Activated CD8-positive, alpha-beta memory T cell treated with anti-CD3 and anti-CD28 coated beads, Interleukin-2, amount 50 U/mL, for 1 hour (primary cell): ENCODE measurements around the gene EPHB3.

Experiments
- DNase-seq: peaks from one replicate; pipeline ENCODE4 v3.0.0-alpha.2; 2020; ENCODE audit errors: extremely low read depth

The EPHB3 gene

DNA sequence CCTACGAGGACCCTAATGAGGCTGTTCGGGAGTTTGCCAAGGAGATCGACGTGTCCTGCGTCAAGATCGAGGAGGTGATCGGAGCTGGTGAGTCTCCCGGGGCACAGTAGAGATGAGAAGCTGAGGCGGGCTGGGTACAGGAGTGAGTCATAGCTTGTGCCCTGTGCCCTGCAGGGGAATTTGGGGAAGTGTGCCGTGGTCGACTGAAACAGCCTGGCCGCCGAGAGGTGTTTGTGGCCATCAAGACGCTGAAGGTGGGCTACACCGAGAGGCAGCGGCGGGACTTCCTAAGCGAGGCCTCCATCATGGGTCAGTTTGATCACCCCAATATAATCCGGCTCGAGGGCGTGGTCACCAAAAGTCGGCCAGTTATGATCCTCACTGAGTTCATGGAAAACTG lies 17.9 kb downstream of the EPHB3 start:
- DNase-seq: no peak

DNA sequence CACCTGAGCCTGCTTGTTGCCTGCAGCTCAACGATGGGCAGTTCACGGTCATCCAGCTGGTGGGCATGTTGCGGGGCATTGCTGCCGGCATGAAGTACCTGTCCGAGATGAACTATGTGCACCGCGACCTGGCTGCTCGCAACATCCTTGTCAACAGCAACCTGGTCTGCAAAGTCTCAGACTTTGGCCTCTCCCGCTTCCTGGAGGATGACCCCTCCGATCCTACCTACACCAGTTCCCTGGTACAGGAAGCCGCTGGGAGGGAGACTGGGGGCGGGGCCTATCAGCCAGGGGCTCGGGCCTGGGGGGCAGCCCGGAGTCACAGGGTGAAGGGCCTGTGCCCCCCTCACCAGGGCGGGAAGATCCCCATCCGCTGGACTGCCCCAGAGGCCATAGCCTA lies 18.8 kb downstream of the EPHB3 start:
- DNase-seq: no peak

DNA sequence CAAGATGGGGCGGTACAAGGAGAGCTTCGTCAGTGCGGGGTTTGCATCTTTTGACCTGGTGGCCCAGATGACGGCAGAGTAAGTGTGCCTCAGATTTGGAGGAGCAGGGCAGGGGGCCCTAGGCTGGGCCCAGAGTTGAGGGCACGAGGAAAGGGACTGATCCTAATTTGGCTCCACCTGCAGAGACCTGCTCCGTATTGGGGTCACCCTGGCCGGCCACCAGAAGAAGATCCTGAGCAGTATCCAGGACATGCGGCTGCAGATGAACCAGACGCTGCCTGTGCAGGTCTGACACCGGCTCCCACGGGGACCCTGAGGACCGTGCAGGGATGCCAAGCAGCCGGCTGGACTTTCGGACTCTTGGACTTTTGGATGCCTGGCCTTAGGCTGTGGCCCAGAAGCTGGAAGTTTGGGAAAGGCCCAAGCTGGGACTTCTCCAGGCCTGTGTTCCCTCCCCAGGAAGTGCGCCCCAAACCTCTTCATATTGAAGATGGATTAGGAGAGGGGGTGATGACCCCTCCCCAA lies 19.8 kb downstream of the EPHB3 start:
- no peak for DNase-seq

DNA sequence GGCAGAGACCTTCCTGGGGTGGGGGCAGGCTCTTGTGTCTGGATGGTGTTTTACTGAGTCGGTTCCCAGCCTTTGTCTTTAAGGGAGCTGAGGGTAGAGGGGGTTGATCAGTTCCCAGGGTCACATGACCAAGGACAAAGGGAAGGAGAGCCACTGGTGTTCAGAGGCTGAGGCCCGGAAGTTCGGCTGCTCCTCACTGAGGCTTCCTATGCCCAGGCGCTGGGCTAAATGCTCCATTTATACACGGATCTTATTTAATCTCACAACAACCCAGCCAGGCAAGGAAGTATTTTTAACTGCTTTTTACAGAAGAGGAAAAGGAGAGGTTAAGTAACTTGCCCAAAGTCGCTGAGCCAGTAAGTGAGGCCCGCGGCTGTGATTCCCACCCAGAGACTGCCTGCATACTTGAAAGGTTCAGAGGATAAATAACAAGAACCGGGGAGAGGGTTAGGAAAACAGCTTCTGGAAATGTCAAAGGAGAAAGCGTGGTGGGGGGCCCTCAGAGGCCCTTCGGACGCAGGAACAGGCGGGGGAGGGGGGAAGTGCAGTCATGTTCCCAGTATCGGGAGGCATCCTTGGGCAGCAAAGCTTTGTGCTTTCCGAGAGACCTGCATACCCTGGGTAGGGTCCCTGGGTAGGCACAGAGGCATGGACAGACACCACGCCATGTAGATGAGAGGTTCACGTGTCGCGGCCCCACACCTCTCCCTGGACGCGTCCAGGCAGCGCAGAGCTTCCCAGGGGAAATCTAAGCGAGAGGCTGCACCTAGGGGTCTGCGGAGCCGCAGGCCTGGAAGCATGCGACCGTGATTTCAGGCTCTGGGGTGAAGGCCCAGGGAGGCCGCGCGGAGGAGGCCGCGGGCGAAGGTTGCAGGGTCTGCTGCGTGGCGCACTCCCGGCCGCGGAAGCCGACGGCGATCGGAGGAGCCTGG lies 21.3 kb downstream of the EPHB3 start:
- DNase-seq: no peak

DNA sequence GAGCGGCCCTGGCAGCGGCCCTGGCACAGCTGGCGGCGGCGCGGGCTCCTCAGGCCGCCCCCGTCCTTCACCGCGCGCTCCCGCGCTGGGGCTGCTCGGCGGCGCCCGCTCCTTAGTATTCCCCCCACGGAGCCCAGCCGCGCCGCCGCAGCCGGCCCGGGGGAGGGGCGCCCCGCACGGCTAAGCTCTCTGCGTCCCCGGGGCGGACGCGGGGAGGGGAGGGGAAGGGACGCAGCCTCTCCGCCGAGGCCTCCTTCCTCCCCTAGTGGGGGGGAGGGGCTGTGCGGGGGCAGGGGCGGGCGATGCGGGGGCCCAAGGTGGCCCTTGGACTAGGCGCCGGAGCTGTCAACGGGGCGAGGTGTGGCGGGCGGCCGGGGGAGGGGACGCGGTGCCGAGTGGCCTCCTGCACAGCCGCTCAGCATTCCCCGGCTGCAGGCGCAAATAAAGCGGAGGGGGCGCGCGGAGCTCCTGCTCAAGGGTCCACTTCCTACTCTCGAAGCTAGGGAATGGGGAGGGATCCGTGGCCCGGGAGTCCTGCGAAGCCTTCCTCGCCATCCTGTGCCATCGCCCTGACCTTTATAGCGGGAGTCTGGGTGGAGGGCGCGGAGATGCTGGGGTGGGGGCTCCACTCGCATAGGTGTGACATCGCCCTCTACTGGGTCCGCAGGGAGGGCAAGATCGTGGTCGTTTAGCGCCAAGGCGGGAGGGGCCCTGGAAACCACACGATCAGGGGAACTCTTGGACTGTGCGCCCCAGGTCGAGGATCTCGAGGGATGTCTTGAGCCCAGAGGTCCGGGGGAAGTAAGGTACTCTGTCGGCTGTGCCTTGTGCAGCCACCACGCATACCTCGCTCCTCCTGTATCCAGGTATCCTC lies 22.2 kb downstream of the EPHB3 start:
- DNase-seq: no peak

DNA sequence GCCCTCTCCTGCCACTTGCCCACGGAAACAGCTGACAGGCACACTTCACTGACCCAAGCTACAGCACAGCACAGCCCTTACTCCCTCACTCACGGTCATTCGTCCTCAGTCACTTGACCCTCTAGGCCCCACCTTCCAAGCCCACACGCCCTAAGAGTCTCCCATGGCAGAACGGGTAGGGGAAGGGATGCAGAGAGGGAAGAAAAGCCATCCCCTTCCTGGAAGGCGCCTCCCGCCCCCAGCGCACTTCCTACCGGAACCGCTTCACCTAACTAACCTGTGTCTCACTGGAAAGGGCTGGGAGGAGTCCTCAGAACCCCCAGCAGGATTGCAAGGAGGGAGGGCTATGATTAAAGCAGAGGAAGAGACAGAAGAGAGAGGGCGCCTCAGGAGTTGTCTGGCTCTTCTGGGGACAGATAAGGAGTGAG lies 22.9 kb downstream of the EPHB3 start:
- DNase-seq: no peak

DNA sequence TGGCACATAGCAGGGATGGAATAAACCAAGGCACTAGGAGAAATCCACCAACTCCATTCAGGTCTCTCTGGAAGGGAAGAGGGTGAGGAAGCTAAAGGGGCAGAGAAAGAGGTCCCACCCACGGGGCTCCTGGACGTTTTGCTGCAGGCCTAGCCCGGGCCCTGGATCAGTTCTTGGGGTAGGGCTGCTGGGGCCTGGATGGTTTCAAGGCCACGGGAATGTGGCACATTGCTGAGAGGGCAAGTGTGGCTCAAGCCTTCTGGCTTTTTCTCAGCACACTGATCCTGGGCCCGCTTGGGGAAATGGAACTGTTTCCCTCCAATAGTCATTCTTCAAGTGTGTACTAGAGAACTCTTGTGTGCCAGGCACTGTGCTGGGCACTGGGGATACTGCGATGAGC lies 24.0 kb downstream of the EPHB3 start:
- no peak for DNase-seq

DNA sequence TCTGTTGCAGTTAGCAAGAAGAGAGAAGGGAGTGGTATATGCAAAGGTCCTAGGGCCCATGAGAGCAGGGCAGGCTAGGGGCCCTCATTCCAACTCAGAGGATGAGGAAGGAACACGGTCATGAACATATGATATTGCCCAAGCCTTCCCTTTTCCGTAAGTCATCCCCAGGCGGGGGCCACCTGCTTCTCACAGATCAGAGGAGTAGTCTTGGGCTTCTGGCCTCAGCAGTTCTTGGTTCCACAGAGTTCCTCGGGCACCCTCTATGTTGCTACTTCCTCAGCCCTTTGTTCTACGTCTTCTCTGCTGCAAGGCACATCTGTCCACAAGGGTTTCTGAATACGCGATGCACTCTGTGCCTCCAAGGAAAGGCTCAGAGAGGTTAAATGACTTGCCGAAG lies 25.3 kb downstream of the EPHB3 start:
- no peak for DNase-seq

DNA sequence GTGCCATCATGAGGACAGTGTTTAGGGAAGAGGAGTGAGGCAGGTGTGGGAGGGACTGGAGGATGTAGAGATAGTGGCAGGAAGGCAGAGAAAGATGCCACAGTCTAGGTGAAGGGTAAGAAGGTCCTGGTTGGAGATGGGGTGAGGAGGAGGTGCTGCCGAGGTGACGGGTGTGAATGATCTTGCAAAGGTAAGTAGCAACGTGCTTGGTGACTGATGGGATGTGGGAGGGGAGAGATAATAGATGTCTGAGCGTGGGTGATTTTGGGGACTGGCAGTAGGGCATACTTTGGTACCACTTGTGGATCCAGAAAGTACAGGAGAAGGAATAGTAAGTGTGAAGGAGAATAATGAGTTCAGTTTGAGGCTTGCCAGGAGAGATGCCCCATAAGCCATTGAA lies 27.2 kb downstream of the EPHB3 start:
- DNase-seq: no peak

DNA sequence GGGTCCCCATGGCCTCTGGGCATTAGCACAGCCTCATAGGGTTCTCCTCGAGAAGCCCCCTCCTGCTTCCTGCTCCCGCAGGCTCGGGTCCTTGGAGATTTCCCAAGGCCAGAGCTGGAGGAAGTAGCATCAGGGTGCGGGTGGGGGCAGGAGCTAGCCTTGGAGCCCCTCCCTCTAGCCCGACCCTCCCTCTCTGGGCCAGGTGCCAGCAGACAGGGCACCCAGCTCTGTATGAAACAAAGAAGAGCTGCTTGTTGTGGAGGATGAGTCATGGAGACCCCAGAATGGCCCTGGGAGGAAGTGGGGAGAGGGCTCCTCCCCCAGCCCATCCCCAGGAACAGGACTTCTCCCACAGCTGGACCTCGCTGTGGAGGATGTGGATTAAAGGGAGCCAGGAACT lies 29.2 kb downstream of the EPHB3 start:
- DNase-seq: no peak

DNA sequence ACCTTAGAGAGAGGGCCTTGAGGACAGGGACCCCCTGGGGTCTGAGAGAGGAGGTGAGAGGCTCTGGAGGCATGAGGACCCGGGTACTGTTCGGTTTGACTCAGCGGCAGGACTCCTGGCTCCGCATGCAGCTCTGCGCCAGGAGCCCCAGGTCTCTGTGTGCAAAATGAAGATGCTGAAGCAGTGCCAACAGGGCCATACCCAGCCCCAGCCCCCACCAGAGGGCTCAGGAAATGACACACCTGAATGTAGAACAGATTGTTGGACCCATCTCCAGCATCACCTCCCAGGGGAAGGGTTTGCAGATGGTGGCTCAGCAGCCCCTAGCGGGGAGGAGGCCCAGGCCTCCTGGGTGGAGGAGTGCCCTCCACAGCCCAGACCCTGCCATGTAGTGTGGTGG lies 30.2 kb downstream of the EPHB3 start:
- no peak for DNase-seq

DNA sequence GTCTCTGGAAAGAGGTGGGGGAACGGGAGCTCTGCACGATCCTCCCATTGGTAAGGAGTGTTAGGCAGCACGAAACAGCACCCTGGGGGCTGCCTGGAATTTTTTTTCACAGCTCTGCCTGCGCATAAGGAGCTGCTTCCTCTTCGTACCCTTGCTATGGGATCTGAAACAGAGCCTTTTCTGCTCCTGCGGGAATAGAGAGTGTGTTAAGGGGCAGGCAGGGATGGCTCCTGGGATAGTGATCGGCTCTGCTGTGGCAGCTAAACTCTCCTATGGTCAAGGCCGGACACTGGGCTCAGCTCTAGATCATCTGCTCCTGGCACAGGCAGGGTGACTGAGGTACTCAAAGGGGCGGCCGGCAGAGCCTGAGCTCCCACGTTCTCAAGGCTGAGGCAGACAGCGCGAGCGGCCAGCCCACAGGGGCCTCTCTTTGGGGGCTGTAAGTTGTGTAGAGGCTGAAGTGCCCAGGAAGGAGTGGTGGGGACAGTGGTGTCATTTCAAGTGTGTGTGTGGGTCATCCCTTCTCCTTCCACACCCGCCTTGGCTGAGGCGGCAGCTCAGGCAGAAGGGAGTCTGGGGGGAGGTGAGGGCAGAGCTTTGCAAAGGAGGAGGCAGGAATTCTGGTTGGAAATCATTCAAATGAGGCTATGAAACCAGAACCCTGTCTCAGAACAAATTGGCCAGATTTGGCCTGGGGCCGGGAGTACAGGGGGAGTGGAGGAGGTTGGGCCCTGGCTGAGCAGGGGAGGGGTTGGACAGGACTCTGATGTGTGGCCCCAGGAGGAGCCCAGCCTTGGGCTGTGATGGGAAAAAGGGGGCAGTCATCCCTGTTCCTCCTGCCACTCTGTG lies 31.0 kb downstream of the EPHB3 start:
- DNase-seq: no peak

DNA sequence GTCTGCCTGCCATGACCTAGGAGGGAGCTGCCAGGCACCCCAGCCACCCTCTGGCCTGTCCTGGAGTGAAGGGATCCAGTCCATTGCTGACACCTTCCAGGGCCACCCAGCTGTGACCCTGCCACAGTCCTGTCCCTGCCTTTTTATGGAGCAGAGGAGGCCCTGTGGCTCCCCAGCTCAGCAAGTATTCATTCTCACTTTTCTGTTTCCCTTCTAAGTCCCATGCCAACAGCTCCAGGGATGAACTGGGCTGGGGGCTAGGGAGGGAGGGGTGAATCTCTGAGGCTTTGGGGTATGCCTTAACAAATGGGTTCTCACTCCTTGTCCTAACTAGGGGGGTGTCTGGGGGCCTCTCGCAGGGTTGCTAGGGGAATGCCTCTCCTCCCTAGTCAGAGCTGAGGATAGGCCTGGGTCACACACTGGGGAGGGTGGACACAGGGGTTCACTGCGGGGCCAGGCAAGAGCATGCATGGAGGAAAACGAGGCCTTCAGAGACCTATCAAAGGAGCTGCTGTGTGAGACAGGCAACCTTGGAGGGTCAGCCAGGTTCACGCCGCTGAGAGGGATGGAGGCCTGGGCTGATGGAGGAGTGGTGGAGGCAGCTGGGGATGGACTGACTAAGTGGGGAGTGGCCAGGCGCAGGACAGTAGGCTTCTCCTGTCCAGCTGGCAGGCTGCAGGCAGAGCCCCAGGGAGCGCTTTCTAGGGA lies 31.8 kb downstream of the EPHB3 start:
- no peak for DNase-seq

DNA sequence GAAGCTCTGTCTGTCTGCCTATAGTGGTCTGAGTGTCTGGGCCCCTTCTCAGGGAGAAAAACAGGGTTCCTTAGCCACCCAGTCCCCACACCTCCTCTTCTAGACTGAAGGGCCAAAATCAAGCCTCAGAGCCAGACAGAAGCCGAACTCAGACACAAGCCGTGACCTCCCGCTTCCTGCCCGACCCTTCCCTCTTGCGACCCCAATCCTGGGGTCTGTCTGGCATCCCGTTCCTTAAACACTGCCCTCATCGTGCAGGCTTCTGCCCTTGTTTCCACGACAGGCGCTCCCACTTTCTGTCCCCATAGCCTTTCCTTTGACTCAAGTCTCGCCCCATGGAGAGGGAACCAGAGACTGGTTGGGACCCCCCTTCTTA lies 32.3 kb downstream of the EPHB3 start:
- no peak for DNase-seq

DNA sequence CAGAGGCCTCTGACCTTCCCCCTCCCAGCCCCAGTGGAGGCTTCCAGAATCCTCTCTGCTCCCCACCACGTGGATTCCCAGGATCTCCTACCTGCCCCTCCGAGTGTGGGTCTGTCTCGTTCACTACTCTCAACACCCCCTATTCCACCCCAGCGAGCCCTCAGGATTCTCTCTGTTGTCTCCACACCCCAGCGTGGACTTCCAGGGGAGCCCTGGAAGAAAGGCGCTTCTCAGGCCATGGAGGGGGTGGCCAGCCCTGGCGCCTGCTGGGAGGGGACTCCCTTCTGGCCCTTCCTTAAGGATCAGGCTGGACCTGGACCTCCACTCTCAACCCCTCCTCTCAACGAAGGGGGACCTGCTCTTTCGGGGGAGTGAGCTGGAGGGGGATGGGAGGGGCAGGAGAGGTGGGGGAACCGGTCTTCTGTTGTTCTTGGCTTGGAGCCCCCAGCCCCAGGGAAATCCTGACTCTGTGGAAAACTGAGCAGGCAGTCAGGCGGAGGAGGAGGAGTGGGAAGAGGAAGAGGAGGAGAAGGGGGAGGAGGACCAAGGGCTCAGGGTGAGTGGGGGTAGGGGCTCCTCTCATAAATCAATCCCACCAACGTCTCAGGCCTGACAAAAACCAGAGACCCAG lies 32.9 kb downstream of the EPHB3 start:
- DNase-seq: no peak

DNA sequence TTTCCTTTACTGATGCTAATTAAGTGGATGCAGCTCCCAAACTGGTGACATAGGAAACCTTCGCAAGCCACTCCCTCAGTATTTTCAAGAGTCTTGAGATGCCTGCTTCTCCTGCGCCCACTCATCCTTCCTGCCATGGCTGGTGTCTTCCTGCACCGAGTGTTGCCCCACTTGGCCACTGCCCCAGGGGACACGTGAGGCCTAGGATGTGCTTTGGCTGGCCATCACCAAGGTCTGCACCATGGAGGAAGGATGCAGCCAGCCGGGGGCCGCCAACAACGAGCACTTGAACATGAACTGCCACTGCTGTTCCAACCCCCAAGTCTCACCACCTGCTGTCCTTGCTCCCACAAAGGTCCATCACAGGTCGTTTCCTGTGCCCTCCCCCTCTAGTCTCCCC lies 34.1 kb downstream of the EPHB3 start:
- no peak for DNase-seq

DNA sequence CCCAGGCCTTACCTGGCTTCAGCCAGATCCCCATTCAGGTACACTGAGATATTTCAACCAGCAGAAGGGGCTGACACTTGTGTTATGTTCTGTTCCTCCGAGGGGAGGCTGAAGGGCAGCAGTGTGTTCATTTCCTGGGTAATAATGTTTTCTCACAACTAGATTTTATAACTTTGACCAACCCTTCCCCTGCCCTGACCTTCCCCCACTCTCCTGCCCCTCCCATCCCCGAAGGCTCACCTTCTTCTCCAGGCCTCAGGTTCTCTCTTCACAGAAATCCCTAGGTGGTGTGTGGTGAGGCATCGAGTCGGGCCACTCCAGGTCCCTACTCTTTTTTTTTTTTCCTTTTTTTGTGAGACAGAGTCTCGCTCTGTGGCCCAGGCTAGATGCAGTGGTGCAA lies 34.6 kb downstream of the EPHB3 start:
- no peak for DNase-seq

DNA sequence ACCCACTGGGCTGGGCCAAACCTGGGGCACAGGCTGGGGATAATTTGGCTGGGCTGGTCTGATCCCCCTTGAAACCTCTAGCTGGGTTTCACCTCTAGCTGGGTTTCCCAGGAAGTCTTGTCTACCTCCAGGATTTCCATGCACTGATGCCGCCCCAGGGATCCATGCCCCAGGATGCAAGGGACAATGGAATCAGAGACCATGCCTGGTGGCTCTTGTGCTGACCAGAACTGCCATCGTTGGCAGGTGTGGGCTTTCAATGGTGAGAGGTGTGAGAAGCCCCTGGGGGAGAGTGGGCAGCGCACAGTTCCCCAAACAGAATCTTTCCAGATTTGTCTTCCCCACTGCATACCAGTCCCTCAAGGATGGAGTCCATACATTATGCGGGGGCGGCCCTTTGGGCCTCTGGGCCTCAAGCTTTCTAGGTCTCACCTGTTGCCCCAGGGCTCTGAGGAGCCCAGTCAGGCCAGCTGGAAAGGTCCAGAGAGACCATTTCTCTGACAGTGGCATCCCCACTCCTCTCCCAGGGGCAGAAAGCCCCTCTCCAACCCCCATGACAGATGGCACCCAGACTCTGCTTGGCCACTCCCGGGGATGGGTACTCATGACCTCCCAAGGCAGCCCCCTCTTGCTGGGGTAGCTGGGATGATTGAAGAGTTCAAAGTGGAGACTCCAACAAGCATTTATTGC lies 35.4 kb downstream of the EPHB3 start:
- no peak for DNase-seq

DNA sequence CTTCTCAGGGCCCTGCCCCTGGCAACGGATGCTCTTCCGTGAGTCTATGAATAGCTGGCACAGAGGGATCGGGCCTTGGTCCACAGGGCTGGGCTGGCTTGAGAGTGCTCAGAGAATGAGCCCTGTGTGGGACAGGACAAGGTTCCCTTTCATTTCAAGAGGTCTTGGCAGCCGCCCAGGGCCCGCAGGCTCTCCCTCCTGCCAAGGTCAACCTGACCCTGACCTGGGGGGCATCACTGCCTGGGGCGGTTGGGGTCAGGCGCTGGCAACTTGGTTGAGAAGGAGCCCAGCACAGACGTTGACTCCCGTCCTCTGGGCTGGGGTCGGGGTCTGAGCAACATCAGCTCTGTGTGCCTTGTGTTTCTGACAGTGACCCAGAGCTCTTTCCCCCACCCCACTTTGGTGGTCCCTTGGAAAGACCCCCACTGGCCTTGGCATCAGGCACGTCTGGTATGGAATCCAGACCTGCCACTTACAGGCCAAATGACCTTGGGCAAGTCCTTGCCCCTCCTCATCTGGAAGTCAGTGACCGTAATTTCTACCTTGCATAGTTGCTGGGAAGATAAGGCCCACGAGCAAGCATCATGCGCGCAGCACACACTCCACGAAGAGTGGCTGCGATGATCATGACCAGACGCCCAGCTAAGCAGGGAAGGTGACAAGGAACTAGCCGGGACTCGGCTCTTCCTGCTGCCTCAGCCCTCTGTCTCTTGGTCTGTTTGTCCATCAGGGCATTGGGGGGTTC lies 36.4 kb downstream of the EPHB3 start:
- no peak for DNase-seq
